ENCODE data around the gene ARHGAP18.

ARHGAP18 gene

DNA sequence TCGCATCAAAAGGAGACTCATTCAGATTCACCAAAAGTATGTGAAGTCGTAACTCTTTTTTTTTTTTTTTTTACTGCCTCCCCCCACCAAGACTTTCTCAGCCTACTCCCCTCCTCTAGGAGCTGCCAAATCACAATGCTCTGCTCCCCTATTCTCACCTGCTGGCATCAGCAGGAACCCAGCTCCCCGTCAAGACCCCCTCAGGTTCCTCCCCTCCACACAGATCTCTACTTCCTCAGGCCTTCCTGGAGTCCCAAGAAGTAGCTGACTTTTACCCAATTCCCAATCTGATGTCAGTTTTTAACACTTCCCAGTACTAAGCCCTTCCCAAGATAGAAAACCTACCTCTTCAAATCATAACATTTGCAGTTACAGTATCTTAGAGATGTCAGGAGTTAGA is 39.3 kb downstream of the ARHGAP18 start:
- H3F3A ChIP-seq (ENCODE audit: low read depth), result no peaks in the 10 kb centered on the region
- no peaks in the 10 kb centered on the region for H3K27me3 ChIP-seq (ENCODE audit: insufficient read depth, low read length, poor library complexity, severe bottlenecking)
- H3K4me1 ChIP-seq (ENCODE audit: insufficient read depth, low read length, poor library complexity, severe bottlenecking), result peaks cover 29% of the 10 kb centered on the region
- no peaks in the 10 kb centered on the region for H3K9me2 ChIP-seq (replicated peaks; ENCODE audit: low read depth, low read length)
- H4K20me1 ChIP-seq (ENCODE audit: insufficient read depth, low read length, poor library complexity, severe bottlenecking), result peaks cover 4% of the 10 kb centered on the region
- H3K9ac ChIP-seq (ENCODE audit: low read depth, low read length, poor library complexity, severe bottlenecking), result no peak overlapping the region
- peaks cover 26% of the 10 kb centered on the region for H3K79me2 ChIP-seq (ENCODE audit: insufficient read depth, low read length)
- no peak overlapping the region for H3K4me3 ChIP-seq (ENCODE audit: low read length, poor library complexity, severe bottlenecking)
- no peaks in the 10 kb centered on the region for H3K9me3 ChIP-seq (ENCODE audit: insufficient read depth, low read depth, low read length)
- no peaks in the 10 kb centered on the region for H3K36me3 ChIP-seq (ENCODE audit: insufficient read depth, low read length)
- no peak for TF ChIP-seq EZH2phosphoT487 (IDR thresholded peaks at IDR 0.05; ENCODE audit: borderline replicate concordance)
- TF ChIP-seq, protein P1, sequence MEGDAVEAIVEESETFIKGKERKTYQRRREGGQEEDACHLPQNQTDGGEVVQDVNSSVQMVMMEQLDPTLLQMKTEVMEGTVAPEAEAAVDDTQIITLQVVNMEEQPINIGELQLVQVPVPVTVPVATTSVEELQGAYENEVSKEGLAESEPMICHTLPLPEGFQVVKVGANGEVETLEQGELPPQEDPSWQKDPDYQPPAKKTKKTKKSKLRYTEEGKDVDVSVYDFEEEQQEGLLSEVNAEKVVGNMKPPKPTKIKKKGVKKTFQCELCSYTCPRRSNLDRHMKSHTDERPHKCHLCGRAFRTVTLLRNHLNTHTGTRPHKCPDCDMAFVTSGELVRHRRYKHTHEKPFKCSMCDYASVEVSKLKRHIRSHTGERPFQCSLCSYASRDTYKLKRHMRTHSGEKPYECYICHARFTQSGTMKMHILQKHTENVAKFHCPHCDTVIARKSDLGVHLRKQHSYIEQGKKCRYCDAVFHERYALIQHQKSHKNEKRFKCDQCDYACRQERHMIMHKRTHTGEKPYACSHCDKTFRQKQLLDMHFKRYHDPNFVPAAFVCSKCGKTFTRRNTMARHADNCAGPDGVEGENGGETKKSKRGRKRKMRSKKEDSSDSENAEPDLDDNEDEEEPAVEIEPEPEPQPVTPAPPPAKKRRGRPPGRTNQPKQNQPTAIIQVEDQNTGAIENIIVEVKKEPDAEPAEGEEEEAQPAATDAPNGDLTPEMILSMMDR (conservative IDR thresholded peaks at IDR 0.05; ENCODE audit: low read length), result no peak
- H3K4me2 ChIP-seq (ENCODE audit: low read depth, low read length, poor library complexity, severe bottlenecking), result no peak overlapping the region
- no peak overlapping the region for H2AFZ ChIP-seq (ENCODE audit: low read length)

DNA sequence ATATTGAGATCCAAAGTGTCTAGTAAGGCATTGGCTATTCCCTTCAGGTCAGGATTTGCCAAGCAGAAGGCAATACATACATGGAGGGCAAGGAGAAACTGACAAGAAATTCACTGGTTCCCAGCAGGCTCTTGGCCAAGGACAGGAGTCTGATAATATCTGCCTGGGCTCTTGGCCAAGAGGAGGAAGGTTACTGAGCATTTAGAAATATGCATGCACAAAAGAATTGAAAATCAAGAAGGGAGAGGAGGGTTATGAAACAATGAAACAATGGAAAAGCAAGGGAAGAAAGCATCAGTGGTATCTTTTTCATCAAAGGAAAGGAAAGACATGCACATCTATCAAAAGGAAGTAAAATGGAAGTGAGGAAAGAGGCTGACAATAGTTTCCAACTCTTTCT is 42.4 kb downstream of the ARHGAP18 start:
- Histone ChIP-seq H3K9me2 (replicated peaks; ENCODE audit: low read depth, low read length) (no peaks in the 10 kb centered on the region), H2AFZ (ENCODE audit: low read length) (no peak overlapping the region), H4K20me1 (ENCODE audit: insufficient read depth, low read length, poor library complexity, severe bottlenecking) (peaks cover 4% of the 10 kb centered on the region), H3K9ac (ENCODE audit: low read depth, low read length, poor library complexity, severe bottlenecking) (no peak overlapping the region), H3K27me3 (ENCODE audit: insufficient read depth, low read length, poor library complexity, severe bottlenecking) (no peaks in the 10 kb centered on the region), H3K36me3 (ENCODE audit: insufficient read depth, low read length) (no peaks in the 10 kb centered on the region), H3K4me1 (ENCODE audit: insufficient read depth, low read length, poor library complexity, severe bottlenecking) (peaks cover 32% of the 10 kb centered on the region), H3K4me3 (ENCODE audit: low read length, poor library complexity, severe bottlenecking) (no peak overlapping the region), H3F3A (ENCODE audit: low read depth) (no peaks in the 10 kb centered on the region), H3K9me3 (ENCODE audit: insufficient read depth, low read depth, low read length) (no peaks in the 10 kb centered on the region), H3K4me2 (ENCODE audit: low read depth, low read length, poor library complexity, severe bottlenecking) (no peak overlapping the region), H3K79me2 (ENCODE audit: insufficient read depth, low read length) (peaks cover 23% of the 10 kb centered on the region)
- TF ChIP-seq, protein P1 (conservative IDR thresholded peaks at IDR 0.05; ENCODE audit: low read length), result no peak
- TF ChIP-seq EZH2phosphoT487 (IDR thresholded peaks at IDR 0.05; ENCODE audit: borderline replicate concordance), result no peak

DNA sequence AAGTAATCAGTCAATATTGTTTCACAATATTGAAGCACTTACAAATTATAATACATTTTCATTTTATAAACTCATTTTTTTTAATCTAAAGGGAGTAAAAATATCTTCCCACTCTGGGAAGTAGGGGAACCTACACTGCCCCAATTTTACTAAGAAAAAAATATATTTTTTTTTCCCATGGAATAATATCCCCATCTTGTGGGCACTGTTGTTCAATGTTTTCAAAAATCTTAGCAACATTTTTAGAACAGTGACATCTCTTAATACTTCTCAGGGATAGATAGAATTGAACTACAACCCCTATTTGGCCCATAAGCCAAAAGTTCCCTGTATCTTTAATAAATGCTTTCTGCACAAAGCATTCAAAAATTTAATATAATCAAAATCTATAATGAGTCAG is 42.9 kb downstream of the ARHGAP18 start:
- H3K4me2 ChIP-seq (ENCODE audit: low read depth, low read length, poor library complexity, severe bottlenecking), result no peak overlapping the region
- peaks cover 18% of the 10 kb centered on the region for H3K79me2 ChIP-seq (ENCODE audit: insufficient read depth, low read length)
- peaks cover 32% of the 10 kb centered on the region for H3K4me1 ChIP-seq (ENCODE audit: insufficient read depth, low read length, poor library complexity, severe bottlenecking)
- no peak overlapping the region for H3K4me3 ChIP-seq (ENCODE audit: low read length, poor library complexity, severe bottlenecking)
- H3F3A ChIP-seq (ENCODE audit: low read depth), result no peaks in the 10 kb centered on the region
- no peak for TF ChIP-seq EZH2phosphoT487 (IDR thresholded peaks at IDR 0.05; ENCODE audit: borderline replicate concordance)
- TF ChIP-seq, protein P1 (conservative IDR thresholded peaks at IDR 0.05; ENCODE audit: low read length), result no peak
- no peaks in the 10 kb centered on the region for H3K27me3 ChIP-seq (ENCODE audit: insufficient read depth, low read length, poor library complexity, severe bottlenecking)
- no peaks in the 10 kb centered on the region for H3K9me3 ChIP-seq (ENCODE audit: insufficient read depth, low read depth, low read length)
- no peak overlapping the region for H2AFZ ChIP-seq (ENCODE audit: low read length)
- no peaks in the 10 kb centered on the region for H3K36me3 ChIP-seq (ENCODE audit: insufficient read depth, low read length)
- peaks cover 4% of the 10 kb centered on the region for H4K20me1 ChIP-seq (ENCODE audit: insufficient read depth, low read length, poor library complexity, severe bottlenecking)
- no peaks in the 10 kb centered on the region for H3K9me2 ChIP-seq (replicated peaks; ENCODE audit: low read depth, low read length)
- H3K9ac ChIP-seq (ENCODE audit: low read depth, low read length, poor library complexity, severe bottlenecking), result no peak overlapping the region
